Measurements from ENCODE around the gene DDX52.

Gene DDX52

DNA sequence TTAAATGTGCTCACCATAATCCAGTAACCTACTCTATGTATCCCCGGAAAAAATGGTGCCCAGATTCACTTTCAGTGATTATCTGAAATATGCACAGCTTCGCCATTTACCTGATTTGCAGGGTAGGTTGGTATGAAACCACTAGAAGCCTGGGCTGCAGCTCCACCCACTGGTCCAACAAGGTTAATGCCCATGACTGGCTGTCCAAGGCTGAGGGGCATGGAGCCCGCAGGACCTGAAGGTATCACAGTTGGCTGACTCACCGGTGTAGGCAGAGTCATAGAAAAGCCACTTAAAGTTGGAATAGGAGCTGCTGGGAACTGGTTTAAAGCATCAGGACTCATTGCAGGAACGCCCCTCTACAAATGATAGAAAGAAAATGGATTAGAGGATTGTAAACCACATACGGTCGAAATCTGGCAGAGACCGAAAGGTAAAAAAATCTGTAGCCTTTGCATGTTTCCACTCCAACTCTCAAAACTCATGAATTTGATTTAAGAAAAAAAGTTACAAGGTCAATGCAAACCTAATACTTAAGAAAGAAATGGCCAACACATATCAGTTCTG, 72.6 kb downstream of the DDX52 start:
- H3K36me3 ChIP-seq (ENCODE audit: insufficient read depth, low read depth, low read length), result peaks cover 53% of the 10 kb centered on the region
- H3K4me3 ChIP-seq (ENCODE audit: low read length), result no peak overlapping the region
- H3K4me1 ChIP-seq (ENCODE audit: insufficient read depth, low read length), result no peaks in the 10 kb centered on the region
- H3K27me3 ChIP-seq (ENCODE audit: insufficient read depth, low read length), result no peaks in the 10 kb centered on the region
- no peak overlapping the region for H3K27ac ChIP-seq (ENCODE audit: low read length)
- no peaks in the 10 kb centered on the region for H3K9me3 ChIP-seq (ENCODE audit: insufficient read depth, low read depth, low read length)
- no peak overlapping the region for H3K9ac ChIP-seq (ENCODE audit: low read depth, low read length)

DNA sequence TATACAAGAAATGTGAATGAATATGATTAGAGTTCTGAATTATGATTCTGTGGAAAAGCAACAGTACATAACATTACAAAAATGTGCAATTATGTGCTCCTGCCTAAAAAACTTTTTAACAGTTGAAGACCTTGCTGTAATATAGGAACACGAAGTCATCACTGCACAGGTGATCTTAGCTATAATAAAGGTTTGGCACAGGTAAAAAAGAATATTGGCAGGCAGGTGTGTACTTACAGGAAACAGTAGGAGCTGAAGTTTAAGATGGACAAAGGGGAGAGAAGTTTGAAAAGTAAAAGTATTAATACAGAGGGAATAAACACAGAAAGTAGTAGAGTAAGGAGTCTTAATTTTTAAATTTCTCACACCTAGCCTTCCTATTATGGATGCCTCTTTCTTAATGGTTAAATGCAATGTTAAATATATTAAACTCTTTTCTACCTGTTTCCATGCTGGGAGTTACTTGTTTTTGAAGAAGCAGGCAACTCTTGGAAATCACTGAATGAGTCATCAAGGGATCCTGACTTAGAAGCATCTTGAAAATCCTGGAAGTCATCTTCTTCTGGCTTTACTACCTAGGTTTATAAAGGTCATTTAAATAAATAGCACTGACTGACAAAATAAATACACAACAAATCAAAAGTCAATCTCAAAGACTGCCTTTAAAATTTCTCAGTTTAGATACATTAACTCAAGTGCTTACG, 74.7 kb downstream of the DDX52 start:
- Histone ChIP-seq H3K9ac (ENCODE audit: low read depth, low read length) (no peak overlapping the region), H3K27ac (ENCODE audit: low read length) (no peak overlapping the region), H3K27me3 (ENCODE audit: insufficient read depth, low read length) (no peaks in the 10 kb centered on the region), H3K4me1 (ENCODE audit: insufficient read depth, low read length) (no peaks in the 10 kb centered on the region), H3K36me3 (ENCODE audit: insufficient read depth, low read depth, low read length) (peaks cover 58% of the 10 kb centered on the region), H3K4me3 (ENCODE audit: low read length) (no peak overlapping the region), H3K9me3 (ENCODE audit: insufficient read depth, low read depth, low read length) (no peaks in the 10 kb centered on the region)

DNA sequence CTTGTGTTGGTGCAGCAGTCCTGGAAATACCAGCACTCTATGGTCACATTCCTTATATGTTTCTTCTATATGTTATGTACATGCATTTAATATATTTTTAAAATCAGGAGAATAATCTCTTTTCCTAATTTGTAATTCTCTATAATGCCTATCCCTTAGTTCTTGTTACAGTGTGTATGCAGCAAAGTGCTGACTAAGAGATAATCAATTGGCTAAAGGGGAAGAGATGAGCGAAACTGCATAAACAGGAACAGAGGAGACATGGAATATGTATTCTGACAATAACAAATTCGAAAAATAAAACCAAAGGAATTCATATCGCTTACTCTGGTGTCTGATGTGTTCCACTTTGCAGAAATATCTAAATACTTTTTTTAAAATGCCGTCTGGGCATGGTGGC, 75.7 kb downstream of the DDX52 start:
- Histone ChIP-seq H3K36me3 (ENCODE audit: insufficient read depth, low read depth, low read length) (peaks cover 58% of the 10 kb centered on the region), H3K27ac (ENCODE audit: low read length) (no peak overlapping the region)

GRCh38 chr17:37567137-37567536, 76.1 kb downstream of the DDX52 start:
- H3K36me3 ChIP-seq (ENCODE audit: insufficient read depth, low read depth, low read length), result peaks cover 58% of the 10 kb centered on the region
- no peak overlapping the region for H3K9ac ChIP-seq (ENCODE audit: low read depth, low read length)
- no peaks in the 10 kb centered on the region for H3K9me3 ChIP-seq (ENCODE audit: insufficient read depth, low read depth, low read length)
- H3K4me1 ChIP-seq (ENCODE audit: insufficient read depth, low read length), result 0 out of 2 replicates have a peak, but pooled peaks cover 3% of the 10 kb centered on the region
- no peaks in the 10 kb centered on the region for H3K27me3 ChIP-seq (ENCODE audit: insufficient read depth, low read length)
- no peak overlapping the region for H3K4me3 ChIP-seq (ENCODE audit: low read length)
- H3K27ac ChIP-seq (ENCODE audit: low read length), result no peak overlapping the region

More for the DNA sequence above, 75.7 kb downstream of the DDX52 start:
- Histone ChIP-seq H3K27me3 (ENCODE audit: insufficient read depth, low read length) (no peaks in the 10 kb centered on the region), H3K4me1 (ENCODE audit: insufficient read depth, low read length) (0 out of 2 replicates have a peak, but pooled peaks cover 3% of the 10 kb centered on the region), H3K9ac (ENCODE audit: low read depth, low read length) (no peak overlapping the region), H3K4me3 (ENCODE audit: low read length) (no peak overlapping the region), H3K9me3 (ENCODE audit: insufficient read depth, low read depth, low read length) (no peaks in the 10 kb centered on the region)

- Histone ChIP-seq H3K9me3 (ENCODE audit: insufficient read depth, low read depth, low read length) (no peaks in the 10 kb centered on the region), H3K27ac (ENCODE audit: low read length) (no peak overlapping the region), H3K4me3 (ENCODE audit: low read length) (no peak overlapping the region), H3K36me3 (ENCODE audit: insufficient read depth, low read depth, low read length) (peaks cover 53% of the 10 kb centered on the region), H3K27me3 (ENCODE audit: insufficient read depth, low read length) (no peaks in the 10 kb centered on the region), H3K4me1 (ENCODE audit: insufficient read depth, low read length) (0 out of 2 replicates have a peak, but pooled peaks cover 3% of the 10 kb centered on the region), H3K9ac (ENCODE audit: low read depth, low read length) (no peak overlapping the region)
Observed at GRCh38 chr17:37564252-37564651, 79.0 kb downstream of the DDX52 start.

GRCh38 chr17:37562016-37562745, 81.1 kb downstream of the DDX52 start:
- H3K27ac ChIP-seq (ENCODE audit: low read length), result no peak overlapping the region
- H3K36me3 ChIP-seq (ENCODE audit: insufficient read depth, low read depth, low read length), result peaks cover 54% of the 10 kb centered on the region
- 0 out of 2 replicates have a peak, but pooled peaks cover 3% of the 10 kb centered on the region for H3K4me1 ChIP-seq (ENCODE audit: insufficient read depth, low read length)
- H3K4me3 ChIP-seq (ENCODE audit: low read length), result no peak overlapping the region
- H3K9me3 ChIP-seq (ENCODE audit: insufficient read depth, low read depth, low read length), result no peaks in the 10 kb centered on the region
- H3K27me3 ChIP-seq (ENCODE audit: insufficient read depth, low read length), result no peaks in the 10 kb centered on the region
- no peak overlapping the region for H3K9ac ChIP-seq (ENCODE audit: low read depth, low read length)
